ENCODE data around the gene CARHSP1.
"Not testable (repeated sequence)": the region's sequence is repeated elsewhere in the genome, so short reads cannot be mapped to it uniquely, and the experiment has no call there.

The CARHSP1 gene

GRCh38 chr16:8893976-8894690 is 25.3 kb upstream of the CARHSP1 start:
- FAIRE-seq (no peak), DNase-seq (ENCODE audit: insufficient read length, low spot score) (no peak)

- DNase-seq (ENCODE audit: insufficient read length, low spot score), result no peak
- no peak for FAIRE-seq
Observed at GRCh38 chr16:8893426-8893825, 24.6 kb upstream of the CARHSP1 start.

- DNase-seq (ENCODE audit: insufficient read length, low spot score) (no peak), FAIRE-seq (no peak)
Observed at GRCh38 chr16:8892101-8892575, 23.3 kb upstream of the CARHSP1 start.

- DNase-seq (ENCODE audit: insufficient read length, low spot score) (no peak), FAIRE-seq (no peak)
Observed at GRCh38 chr16:8890549-8890921, 21.7 kb upstream of the CARHSP1 start.

GRCh38 chr16:8889893-8890548 is 21.2 kb upstream of the CARHSP1 start:
- FAIRE-seq (no peak), DNase-seq (ENCODE audit: insufficient read length, low spot score) (no peak)

GRCh38 chr16:8888951-8889892 is 20.4 kb upstream of the CARHSP1 start:
- FAIRE-seq, result no peak
- DNase-seq (ENCODE audit: insufficient read length, low spot score), result no peak

- no peak for DNase-seq (ENCODE audit: insufficient read length, low spot score)
- no peak for FAIRE-seq
Observed at GRCh38 chr16:8887952-8888560, 19.2 kb upstream of the CARHSP1 start.

GRCh38 chr16:8887431-8887765 is 18.6 kb upstream of the CARHSP1 start:
- no peak for DNase-seq (ENCODE audit: insufficient read length, low spot score)
- no peak for FAIRE-seq

- FAIRE-seq (no peak), DNase-seq (ENCODE audit: insufficient read length, low spot score) (no peak)
Observed at GRCh38 chr16:8886593-8887430, 18.0 kb upstream of the CARHSP1 start.

- FAIRE-seq (peak; percentile 9), DNase-seq (ENCODE audit: insufficient read length, low spot score) (peak; percentile 63)
Observed at GRCh38 chr16:8885674-8886592, 17.1 kb upstream of the CARHSP1 start.

GRCh38 chr16:8882725-8883377 is 14.0 kb upstream of the CARHSP1 start:
- DNase-seq (ENCODE audit: insufficient read length, low spot score) (no peak), FAIRE-seq (no peak)

GRCh38 chr16:8882041-8882617 is 13.3 kb upstream of the CARHSP1 start, which contains the start of gene LITAFD:
Gene LITAFD, plus strand, starts transcription at chr16:8882351. Its CDS starts 2,005 bp downstream, at chr16:8884356.
- DNase-seq (ENCODE audit: insufficient read length, low spot score), result no peak
- FAIRE-seq, result no peak

GRCh38 chr16:8880839-8881510 is 12.2 kb upstream of the CARHSP1 start:
- DNase-seq (ENCODE audit: insufficient read length, low spot score) (no peak), FAIRE-seq (no peak)

- no peak for FAIRE-seq
Observed at GRCh38 chr16:8878523-8878911, 9.7 kb upstream of the CARHSP1 start.

GRCh38 chr16:8877894-8878522 is 9.2 kb upstream of the CARHSP1 start:
- no peak for DNase-seq (ENCODE audit: insufficient read length, low spot score)
- no peak for FAIRE-seq

More at GRCh38 chr16:8878523-8878911, 9.7 kb upstream of the CARHSP1 start:
- DNase-seq (ENCODE audit: insufficient read length, low spot score), result peak; percentile 64

- not testable (repeated sequence) for FAIRE-seq; DNase-seq (ENCODE audit: insufficient read length, low spot score)
Observed at GRCh38 chr16:8875317-8875716, 6.5 kb upstream of the CARHSP1 start.

- no peak for DNase-seq (ENCODE audit: insufficient read length, low spot score)
- no peak for FAIRE-seq
Observed at GRCh38 chr16:8874388-8874787, 5.6 kb upstream of the CARHSP1 start.
